Bronchial epithelial cell (primary cell): ENCODE data around the gene TPRN. TPM values are rescaled to one million over a fixed set of nuclear protein-coding genes. Genes with fewer than 3 reads are reported as not detected.
A peak's percentile ranks its signal among the peaks of the same experiment; 100 is the strongest.

Experiments
- DNase-seq: peaks from one replicate; pipeline ENCODE4 v3.0.0-alpha.2; 2010; ENCODE audit warnings: low read depth
- FAIRE-seq: peaks from 2 replicates; lab custom pipeline; 2011; peaks lifted over from hg19 to GRCh38; lab: Jason Lieb, UNC
- H3K27me3 ChIP-seq: 2 replicates; pipeline ENCODE4 v1.5.1; 2011; ENCODE audit warnings: low read length; ENCODE audit not compliant: control insufficient read depth, insufficient read depth
- H3K36me3 ChIP-seq: 2 replicates; pipeline ENCODE4 v1.5.1; 2011; ENCODE audit warnings: low read length; ENCODE audit not compliant: control insufficient read depth, insufficient read depth
- H3K4me3 ChIP-seq: 2 replicates; pipeline ENCODE4 v1.5.1; 2011; ENCODE audit warnings: mild to moderate bottlenecking, low read depth, low read length, control low read depth
- CTCF ChIP-seq: IDR thresholded peaks from 2 replicates; pipeline ENCODE4 v1.5.1; 2011; ENCODE audit warnings: mild to moderate bottlenecking, moderate library complexity, low read length, control low read depth, inconsistent platforms; ENCODE audit not compliant: insufficient read depth, severe bottlenecking
- total RNA-seq: library from RNA; depleted of rRNA; stranded (reverse); fragments of >200 nt; gene quantifications from 2 replicates; pipeline ENCODE4 v1.2.1, GENCODE V29; 2014

Gene TPRN
- total RNA-seq, 1 donor from 2014 or later = 3.2 TPM

GRCh38 chr9:137167747-137168572 lies 32.6 kb downstream of the TPRN start:
- Histone ChIP-seq H3K36me3 (no peaks in the 10 kb centered on the region), H3K27me3 (peaks cover 26% of the 10 kb centered on the region), H3K4me3 (peak overlapping the region; percentile 18)
- FAIRE-seq (no peak), DNase-seq (no peak)
- no peak for TF ChIP-seq CTCF

GRCh38 chr9:137167277-137167746 lies 33.2 kb downstream of the TPRN start:
- Histone ChIP-seq H3K4me3 (no peak overlapping the region), H3K27me3 (peaks cover 25% of the 10 kb centered on the region), H3K36me3 (no peaks in the 10 kb centered on the region)
- DNase-seq = no peak
- TF ChIP-seq CTCF = no peak
- no peak for FAIRE-seq

GRCh38 chr9:137166380-137167229 lies 33.9 kb downstream of the TPRN start:
- no peak for DNase-seq
- H3K4me3 ChIP-seq = no peak overlapping the region
- TF ChIP-seq CTCF = no peak
- peaks cover 26% of the 10 kb centered on the region for H3K27me3 ChIP-seq
- H3K36me3 ChIP-seq = no peaks in the 10 kb centered on the region
- FAIRE-seq = no peak

GRCh38 chr9:137165250-137165836 lies 35.2 kb downstream of the TPRN start:
- H3K36me3 ChIP-seq = no peaks in the 10 kb centered on the region
- FAIRE-seq = no peak
- peaks cover 21% of the 10 kb centered on the region for H3K27me3 ChIP-seq
- H3K4me3 ChIP-seq = no peak overlapping the region
- TF ChIP-seq CTCF = no peak
- no peak for DNase-seq

GRCh38 chr9:137164370-137165249 lies 35.9 kb downstream of the TPRN start:
- DNase-seq = no peak
- no peak overlapping the region for H3K4me3 ChIP-seq
- H3K27me3 ChIP-seq = peaks cover 20% of the 10 kb centered on the region
- H3K36me3 ChIP-seq = no peaks in the 10 kb centered on the region
- FAIRE-seq = no peak
- TF ChIP-seq CTCF = no peak
